Measurements from ENCODE around the gene IQCB1.

IQCB1 gene

GRCh38 chr3:121821421-121822199, 13.2 kb downstream of the IQCB1 start:
- no peak for TF ChIP-seq POLR2A (IDR thresholded peaks at IDR 0.05; ENCODE audit: extremely low read depth, insufficient read length)
- TF ChIP-seq CTCF (IDR thresholded peaks at IDR 0.05; ENCODE audit: low read depth, low read length), result no peak
- TF ChIP-seq MAX (IDR thresholded peaks at IDR 0.05; ENCODE audit: low read depth, low read length), result no peak
- TF ChIP-seq MYC (IDR thresholded peaks at IDR 0.05; ENCODE audit: low read depth, low read length), result no peak
- DNase-seq (ENCODE audit: low read depth), result no peak
- H3K4me3 ChIP-seq (ENCODE audit: low read depth, low read length), result no peak overlapping the region

- TF ChIP-seq CTCF (IDR thresholded peaks at IDR 0.05; ENCODE audit: low read depth, low read length), result no peak
- no peak for TF ChIP-seq POLR2A (IDR thresholded peaks at IDR 0.05; ENCODE audit: extremely low read depth, insufficient read length)
- TF ChIP-seq MYC (IDR thresholded peaks at IDR 0.05; ENCODE audit: low read depth, low read length), result no peak
- no peak for TF ChIP-seq MAX (IDR thresholded peaks at IDR 0.05; ENCODE audit: low read depth, low read length)
- DNase-seq (ENCODE audit: low read depth), result no peak
- no peak overlapping the region for H3K4me3 ChIP-seq (ENCODE audit: low read depth, low read length)
These were observed 15.6 kb downstream of the IQCB1 start for GRCh38 chr3:121819236-121819635.

- TF ChIP-seq POLR2A (IDR thresholded peaks at IDR 0.05; ENCODE audit: extremely low read depth, insufficient read length) (no peak), CTCF (IDR thresholded peaks at IDR 0.05; ENCODE audit: low read depth, low read length) (no peak), MAX (IDR thresholded peaks at IDR 0.05; ENCODE audit: low read depth, low read length) (no peak), MYC (IDR thresholded peaks at IDR 0.05; ENCODE audit: low read depth, low read length) (no peak)
- no peak for DNase-seq (ENCODE audit: low read depth)
- no peak overlapping the region for H3K4me3 ChIP-seq (ENCODE audit: low read depth, low read length)
These were observed 16.3 kb downstream of the IQCB1 start for GRCh38 chr3:121818578-121818977.

- TF ChIP-seq CTCF (IDR thresholded peaks at IDR 0.05; ENCODE audit: low read depth, low read length), result no peak
- no peak for TF ChIP-seq POLR2A (IDR thresholded peaks at IDR 0.05; ENCODE audit: extremely low read depth, insufficient read length)
- no peak for TF ChIP-seq MYC (IDR thresholded peaks at IDR 0.05; ENCODE audit: low read depth, low read length)
- no peak for TF ChIP-seq MAX (IDR thresholded peaks at IDR 0.05; ENCODE audit: low read depth, low read length)
- peak; percentile 43 for DNase-seq (ENCODE audit: low read depth)
- H3K4me3 ChIP-seq (ENCODE audit: low read depth, low read length), result no peak overlapping the region
These were observed 17.1 kb downstream of the IQCB1 start for GRCh38 chr3:121817753-121818152.

GRCh38 chr3:121809249-121809648, 25.6 kb downstream of the IQCB1 start:
- DNase-seq (ENCODE audit: low read depth), result no peak
- no peak for TF ChIP-seq POLR2A (IDR thresholded peaks at IDR 0.05; ENCODE audit: extremely low read depth, insufficient read length)
- TF ChIP-seq CTCF (IDR thresholded peaks at IDR 0.05; ENCODE audit: low read depth, low read length), result no peak
- no peak for TF ChIP-seq MYC (IDR thresholded peaks at IDR 0.05; ENCODE audit: low read depth, low read length)
- TF ChIP-seq MAX (IDR thresholded peaks at IDR 0.05; ENCODE audit: low read depth, low read length), result no peak
- no peak overlapping the region for H3K4me3 ChIP-seq (ENCODE audit: low read depth, low read length)

All from NB4 (cell line).